HepG2 (cell line): ENCODE measurements around the gene EPB41L1. TPM values are rescaled to one million over a fixed set of nuclear protein-coding genes. Genes with fewer than 3 reads are reported as not detected.
A peak's percentile ranks its signal among the peaks of the same experiment; 100 is the strongest.

Experiments
- ARID2 ChIP-seq: sonication (generic); formaldehyde crosslinking; IDR thresholded peaks from 2 replicates; pipeline ENCODE4 v1.8.1; 2022; ENCODE audit warnings: mild to moderate bottlenecking, missing genetic modification reagents, borderline replicate concordance
- ARNT ChIP-seq: fragments of 450-650 bp; IDR thresholded peaks from 2 replicates; pipeline ENCODE4 v1.6.1; 2017
- EED ChIP-seq: sonication (generic); formaldehyde crosslinking; IDR thresholded peaks from 2 replicates; pipeline ENCODE4 v1.5.0; 2020; ENCODE audit warnings: mild to moderate bottlenecking, missing genetic modification reagents
- GPBP1L1 ChIP-seq: sonication (generic); formaldehyde crosslinking; IDR thresholded peaks from 2 replicates; pipeline ENCODE4 v1.5.0; 2020; ENCODE audit warnings: mild to moderate bottlenecking, missing genetic modification reagents
- KAT2B ChIP-seq: fragments of 150-350 bp; IDR thresholded peaks from 2 replicates; pipeline ENCODE4 v1.6.1; 2014; ENCODE audit warnings: low read depth, low read length, borderline replicate concordance
- KDM6A ChIP-seq: IDR thresholded peaks from 2 replicates; pipeline ENCODE4 v1.6.1; 2016; ENCODE audit warnings: low read depth
- KLF15 ChIP-seq: sonication (generic); formaldehyde crosslinking; IDR thresholded peaks from 2 replicates; pipeline ENCODE4 v1.8.1; 2023; ENCODE audit warnings: borderline replicate concordance, mild to moderate bottlenecking, inconsistent platforms, missing genetic modification reagents, mixed read lengths
- MAFF ChIP-seq: IDR thresholded peaks from 2 replicates; pipeline ENCODE4 v1.6.1; 2011; ENCODE audit warnings: low read depth, low read length, improper control_type of control experiment
- MAZ ChIP-seq, 2 experiments: sonication (generic) in 1 of 2; formaldehyde crosslinking in 1 of 2; IDR thresholded peaks; 2 replicates each; pipeline versions ENCODE4 v1.5.0 to v1.6.1; 2012 to 2020; ENCODE audit warnings: low read depth in 2 of 2, mild to moderate bottlenecking in 2 of 2, borderline replicate concordance in 1 of 2, improper control_type of control experiment in 1 of 2, low read length in 1 of 2, missing genetic modification reagents in 1 of 2, moderate library complexity in 1 of 2
- MED1 ChIP-seq: sonication (generic); formaldehyde crosslinking; IDR thresholded peaks from 2 replicates; pipeline ENCODE4 v1.4.0; 2020; ENCODE audit warnings: missing genetic modification reagents
- MEIS2 ChIP-seq: sonication (generic); formaldehyde crosslinking; IDR thresholded peaks from 2 replicates; pipeline ENCODE4 v1.9.0; 2021; ENCODE audit warnings: mild to moderate bottlenecking, missing genetic modification reagents
- MXD4 ChIP-seq: IDR thresholded peaks from 2 replicates; pipeline ENCODE4 v1.6.1; 2016; ENCODE audit warnings: mild to moderate bottlenecking, missing biosample characterization, missing genetic modification reagents
- NCOA1 ChIP-seq: sonication (generic); formaldehyde crosslinking; IDR thresholded peaks from 2 replicates; pipeline ENCODE4 v1.9.0; 2021; ENCODE audit warnings: missing genetic modification reagents
- PRPF4 ChIP-seq: fragments of 200-400 bp; formaldehyde crosslinking; IDR thresholded peaks from 2 replicates; pipeline ENCODE4 v1.6.1; 2016; ENCODE audit warnings: low read length, low read depth; ENCODE audit not compliant: poor library complexity, severe bottlenecking
- TEAD2 ChIP-seq: sonication (generic); formaldehyde crosslinking; IDR thresholded peaks from 2 replicates; pipeline ENCODE4 v1.9.0; 2021; ENCODE audit warnings: missing genetic modification reagents
- TEF ChIP-seq: sonication (generic); formaldehyde crosslinking; IDR thresholded peaks from 2 replicates; pipeline ENCODE4 v1.5.0; 2020; ENCODE audit warnings: missing genetic modification reagents
- ZBTB4 ChIP-seq: sonication (generic); formaldehyde crosslinking; IDR thresholded peaks from 2 replicates; pipeline ENCODE4 v1.4.0; 2020; ENCODE audit warnings: missing genetic modification reagents, mild to moderate bottlenecking, borderline replicate concordance
- ZFP41 ChIP-seq: sonication (generic); formaldehyde crosslinking; IDR thresholded peaks from 2 replicates; pipeline ENCODE4 v1.4.0; 2020; ENCODE audit warnings: mild to moderate bottlenecking, missing genetic modification reagents, borderline replicate concordance
- ZNF367 ChIP-seq: sonication (generic); formaldehyde crosslinking; IDR thresholded peaks from 2 replicates; pipeline ENCODE4 v1.4.0; 2020; ENCODE audit warnings: missing genetic modification reagents, borderline replicate concordance
- ZNF749 ChIP-seq: sonication (generic); formaldehyde crosslinking; IDR thresholded peaks from 2 replicates; pipeline ENCODE4 v1.8.0; 2022; ENCODE audit warnings: mild to moderate bottlenecking, missing genetic modification reagents, moderate library complexity, borderline replicate concordance
- ZNF772 ChIP-seq: sonication (generic); formaldehyde crosslinking; IDR thresholded peaks from 2 replicates; pipeline ENCODE4 v1.5.0; 2020; ENCODE audit warnings: mild to moderate bottlenecking, missing genetic modification reagents
- ZSCAN9 ChIP-seq: IDR thresholded peaks from 2 replicates; pipeline ENCODE4 v1.6.1; 2016; ENCODE audit warnings: borderline replicate concordance
- polyA plus RNA-seq, 8 experiments: library from polyadenylated mRNA; depleted of rRNA in 3 of 8; stranded (reverse) in 7 of 8; unstranded in 1 of 8; fragments of >200 nt; fragmentation: Illumina TruSeq in 4 of 8; extraction: Trizol in 4 of 8; gene quantifications; 2 replicates each; pipeline versions ENCODE4 v1.2.1 to v1.2.3, GENCODE V29; 2011 to 2016; ENCODE audit warnings: low read depth in 4 of 8, missing spikeins in 1 of 8, mixed read lengths in 1 of 8; ENCODE audit not compliant: insufficient read depth in 1 of 8
- total RNA-seq, 5 experiments: library from RNA; depleted of rRNA; stranded (reverse); fragments of >200 nt; fragmentation: Illumina TruSeq; extraction: Trizol; gene quantifications; 2 replicates each; pipeline ENCODE4 v1.2.3, GENCODE V29; 2016; ENCODE audit warnings: low read depth in 1 of 5
- TF ChIP-seq, protein P1 (sequence below): sonication (generic); formaldehyde crosslinking; IDR thresholded peaks from 2 replicates; pipeline ENCODE4 v1.9.0; 2021; ENCODE audit warnings: missing genetic modification reagents, borderline replicate concordance

The EPB41L1 gene
- total and polyA plus RNA-seq, 2 of the 13 experiments (the other 11 are each of a cell fraction or from before 2014, with no cell fraction given) = 16.7 to 39.0 TPM

DNA sequence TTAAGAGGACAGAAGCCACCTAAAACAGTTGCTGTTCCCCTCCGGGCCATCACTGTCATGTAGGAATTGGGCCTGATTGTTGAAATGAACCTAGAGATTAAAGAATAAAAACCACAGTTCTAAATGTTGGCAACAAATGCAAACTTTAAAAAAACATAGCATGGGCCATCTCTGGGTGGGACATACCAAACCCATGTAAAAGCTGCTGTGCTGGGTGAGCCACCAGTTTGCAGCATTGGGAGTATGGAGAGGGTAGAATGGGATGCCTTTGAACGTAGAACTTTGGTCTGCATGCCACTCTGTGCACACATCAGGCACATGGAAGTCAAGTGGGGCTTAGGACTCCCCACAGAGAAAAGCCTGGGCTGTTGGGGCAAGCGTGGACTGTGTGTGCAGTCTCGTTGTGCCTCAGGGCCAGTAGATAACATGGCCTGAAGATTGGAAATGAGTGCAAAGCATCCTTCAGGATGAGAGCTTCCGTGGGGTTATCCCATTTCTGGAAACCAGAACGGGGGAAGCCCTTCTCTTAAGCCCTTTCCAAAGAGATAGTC is 28.1 kb downstream of the EPB41L1 start (continued):
- TF ChIP-seq, protein P1, sequence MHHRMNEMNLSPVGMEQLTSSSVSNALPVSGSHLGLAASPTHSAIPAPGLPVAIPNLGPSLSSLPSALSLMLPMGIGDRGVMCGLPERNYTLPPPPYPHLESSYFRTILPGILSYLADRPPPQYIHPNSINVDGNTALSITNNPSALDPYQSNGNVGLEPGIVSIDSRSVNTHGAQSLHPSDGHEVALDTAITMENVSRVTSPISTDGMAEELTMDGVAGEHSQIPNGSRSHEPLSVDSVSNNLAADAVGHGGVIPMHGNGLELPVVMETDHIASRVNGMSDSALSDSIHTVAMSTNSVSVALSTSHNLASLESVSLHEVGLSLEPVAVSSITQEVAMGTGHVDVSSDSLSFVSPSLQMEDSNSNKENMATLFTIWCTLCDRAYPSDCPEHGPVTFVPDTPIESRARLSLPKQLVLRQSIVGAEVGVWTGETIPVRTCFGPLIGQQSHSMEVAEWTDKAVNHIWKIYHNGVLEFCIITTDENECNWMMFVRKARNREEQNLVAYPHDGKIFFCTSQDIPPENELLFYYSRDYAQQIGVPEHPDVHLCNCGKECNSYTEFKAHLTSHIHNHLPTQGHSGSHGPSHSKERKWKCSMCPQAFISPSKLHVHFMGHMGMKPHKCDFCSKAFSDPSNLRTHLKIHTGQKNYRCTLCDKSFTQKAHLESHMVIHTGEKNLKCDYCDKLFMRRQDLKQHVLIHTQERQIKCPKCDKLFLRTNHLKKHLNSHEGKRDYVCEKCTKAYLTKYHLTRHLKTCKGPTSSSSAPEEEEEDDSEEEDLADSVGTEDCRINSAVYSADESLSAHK (CRISPR knock-in tag) = no peak
- TF ChIP-seq KAT2B (no peak), MED1 (CRISPR knock-in tag) (no peak; the same call in 1 of the 2 replicates), ZNF367 (no peak; the same call in 1 of the 2 replicates), ARNT (no peak), PRPF4 (no peak), MXD4 (CRISPR knock-in tag) (peak; percentile 81; the same call in 1 of the 2 replicates), GPBP1L1 (no peak), ZNF772 (CRISPR knock-in tag) (no peak), KDM6A (CRISPR knock-in tag) (peak; percentile 21; the same call in 1 of the 2 replicates), ZBTB4 (CRISPR knock-in tag) (no peak), KLF15 (no peak), NCOA1 (CRISPR knock-in tag) (no peak), MEIS2 (CRISPR knock-in tag) (no peak), MAZ (IDR thresholded peaks at IDR 0.05; ENCODE audit: borderline replicate concordance, low read depth, low read length) (no peak), MAZ (CRISPR knock-in tag; IDR thresholded peaks at IDR 0.05; ENCODE audit: low read depth) (peak; percentile 17; the same call in 1 of the 2 replicates), ARID2 (CRISPR knock-in tag) (0 out of 2 replicates have a peak, but pooled peaks have one; percentile 18), TEF (CRISPR knock-in tag) (no peak), ZSCAN9 (CRISPR knock-in tag) (peak; percentile 12), ZNF749 (CRISPR knock-in tag) (no peak), MAFF (no peak), ZFP41 (CRISPR knock-in tag) (no peak), EED (no peak), TEAD2 (CRISPR knock-in tag) (no peak)
